ENCODE measurements around the gene TANGO2. TPM values are rescaled to one million over a fixed set of nuclear protein-coding genes. Genes with fewer than 3 reads are reported as not detected.

The TANGO2 gene
- total RNA-seq, 4 donors from 2014 or later: 12.4 to 36.1 (median 19.8) TPM

- DNase-seq (ENCODE audit: low spot score in 2 of 2): no peak
- TF ChIP-seq CTCF (IDR thresholded peaks at IDR 0.05): no peak
- TF ChIP-seq POLR2A (IDR thresholded peaks at IDR 0.05): no peak
- intact Hi-C loops (cut with DNase I; ENCODE audit: low total_unique reads): no loop called here
- H3K4me3 ChIP-seq (ENCODE audit: low read depth, poor library complexity, severe bottlenecking): no peak overlapping the region
- WGBS, 2 donors: 95% methylated on average over 40 to 52 of the region's 52 CpGs
Observed at GRCh38 chr22:19979712-19980493, 41.0 kb upstream of the TANGO2 start.

GRCh38 chr22:19980766-19981165, 40.1 kb upstream of the TANGO2 start:
- intact Hi-C loops (cut with DNase I; ENCODE audit: low total_unique reads): no loop called here
- WGBS, 2 donors: 86 to 91% methylated on average over 7 of the region's 7 CpGs
- TF ChIP-seq POLR2A (IDR thresholded peaks at IDR 0.05) (no peak), CTCF (IDR thresholded peaks at IDR 0.05) (no peak)
- no peak overlapping the region for H3K4me3 ChIP-seq (ENCODE audit: low read depth, poor library complexity, severe bottlenecking)
- no peak for DNase-seq (ENCODE audit: low spot score in 2 of 2)

GRCh38 chr22:19981171-19981960, 39.5 kb upstream of the TANGO2 start:
- intact Hi-C loops (cut with DNase I; ENCODE audit: low total_unique reads): no loop called here
- no peak for TF ChIP-seq CTCF (IDR thresholded peaks at IDR 0.05)
- TF ChIP-seq POLR2A (IDR thresholded peaks at IDR 0.05): no peak
- DNase-seq (ENCODE audit: low spot score in 2 of 2): no peak
- H3K4me3 ChIP-seq (ENCODE audit: low read depth, poor library complexity, severe bottlenecking): no peak overlapping the region
- 91 to 92% methylated on average over 19 to 33 of the region's 33 CpGs for WGBS, 2 donors

- no peak for DNase-seq (ENCODE audit: low spot score in 2 of 2)
- intact Hi-C loops (cut with DNase I; ENCODE audit: low total_unique reads): no loop called here
- TF ChIP-seq POLR2A (IDR thresholded peaks at IDR 0.05) (no peak), CTCF (IDR thresholded peaks at IDR 0.05) (no peak)
- 92% methylated on average over 13 to 16 of the region's 16 CpGs for WGBS, 2 donors
- no peak overlapping the region for H3K4me3 ChIP-seq (ENCODE audit: low read depth, poor library complexity, severe bottlenecking)
Observed at GRCh38 chr22:19981961-19982920, 38.7 kb upstream of the TANGO2 start.

GRCh38 chr22:19982991-19983578, 37.8 kb upstream of the TANGO2 start:
- 60 to 62% methylated on average over 7 to 8 of the region's 8 CpGs for WGBS, 2 donors
- intact Hi-C loops (cut with DNase I; ENCODE audit: low total_unique reads): no loop called here
- TF ChIP-seq POLR2A (IDR thresholded peaks at IDR 0.05) (no peak), CTCF (IDR thresholded peaks at IDR 0.05) (no peak)
- no peak overlapping the region for H3K4me3 ChIP-seq (ENCODE audit: low read depth, poor library complexity, severe bottlenecking)
- DNase-seq (ENCODE audit: low spot score in 2 of 2): no peak

Data from lower leg skin (tissue), 4 donors.